Measurements from ENCODE around the gene CARS1.

Gene CARS1

GRCh38 chr11:2952290-2952689 is 104.9 kb downstream of the CARS1 start:
- no peak for DNase-seq

- DNase-seq, result no peak
These were observed 105.8 kb downstream of the CARS1 start for GRCh38 chr11:2951231-2952110.

Data from activated T-cell treated with anti-CD3 and anti-CD28 coated beads, Interleukin-2, amount 50 U/mL, for 48 hours (primary cell).